ENCODE results near the gene FAM168A.

The FAM168A gene

DNA sequence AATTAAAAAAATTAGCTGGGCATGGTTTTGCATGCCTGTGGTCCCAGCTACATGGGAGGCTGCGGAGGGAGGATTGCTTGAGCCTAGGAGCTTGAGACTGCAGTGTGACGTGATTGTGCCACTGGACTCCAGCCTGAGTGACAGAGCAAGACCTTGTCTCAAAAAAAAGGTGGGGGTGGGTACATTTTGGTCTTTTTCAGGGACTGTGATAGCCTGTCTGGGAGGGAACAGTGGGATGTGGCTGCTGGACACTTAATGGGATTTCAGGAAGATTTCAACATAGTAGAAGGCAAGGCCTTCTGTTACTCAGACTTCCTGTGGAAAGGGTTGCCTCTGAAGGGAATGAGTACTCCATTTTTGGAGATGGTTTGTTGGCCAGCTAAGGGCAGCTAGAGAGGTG, 181.1 kb downstream of the FAM168A start:
- TF ChIP-seq, protein P1, sequence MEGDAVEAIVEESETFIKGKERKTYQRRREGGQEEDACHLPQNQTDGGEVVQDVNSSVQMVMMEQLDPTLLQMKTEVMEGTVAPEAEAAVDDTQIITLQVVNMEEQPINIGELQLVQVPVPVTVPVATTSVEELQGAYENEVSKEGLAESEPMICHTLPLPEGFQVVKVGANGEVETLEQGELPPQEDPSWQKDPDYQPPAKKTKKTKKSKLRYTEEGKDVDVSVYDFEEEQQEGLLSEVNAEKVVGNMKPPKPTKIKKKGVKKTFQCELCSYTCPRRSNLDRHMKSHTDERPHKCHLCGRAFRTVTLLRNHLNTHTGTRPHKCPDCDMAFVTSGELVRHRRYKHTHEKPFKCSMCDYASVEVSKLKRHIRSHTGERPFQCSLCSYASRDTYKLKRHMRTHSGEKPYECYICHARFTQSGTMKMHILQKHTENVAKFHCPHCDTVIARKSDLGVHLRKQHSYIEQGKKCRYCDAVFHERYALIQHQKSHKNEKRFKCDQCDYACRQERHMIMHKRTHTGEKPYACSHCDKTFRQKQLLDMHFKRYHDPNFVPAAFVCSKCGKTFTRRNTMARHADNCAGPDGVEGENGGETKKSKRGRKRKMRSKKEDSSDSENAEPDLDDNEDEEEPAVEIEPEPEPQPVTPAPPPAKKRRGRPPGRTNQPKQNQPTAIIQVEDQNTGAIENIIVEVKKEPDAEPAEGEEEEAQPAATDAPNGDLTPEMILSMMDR (IDR thresholded peaks at IDR 0.05; ENCODE audit: low read depth, low read length), result no peak

DNA sequence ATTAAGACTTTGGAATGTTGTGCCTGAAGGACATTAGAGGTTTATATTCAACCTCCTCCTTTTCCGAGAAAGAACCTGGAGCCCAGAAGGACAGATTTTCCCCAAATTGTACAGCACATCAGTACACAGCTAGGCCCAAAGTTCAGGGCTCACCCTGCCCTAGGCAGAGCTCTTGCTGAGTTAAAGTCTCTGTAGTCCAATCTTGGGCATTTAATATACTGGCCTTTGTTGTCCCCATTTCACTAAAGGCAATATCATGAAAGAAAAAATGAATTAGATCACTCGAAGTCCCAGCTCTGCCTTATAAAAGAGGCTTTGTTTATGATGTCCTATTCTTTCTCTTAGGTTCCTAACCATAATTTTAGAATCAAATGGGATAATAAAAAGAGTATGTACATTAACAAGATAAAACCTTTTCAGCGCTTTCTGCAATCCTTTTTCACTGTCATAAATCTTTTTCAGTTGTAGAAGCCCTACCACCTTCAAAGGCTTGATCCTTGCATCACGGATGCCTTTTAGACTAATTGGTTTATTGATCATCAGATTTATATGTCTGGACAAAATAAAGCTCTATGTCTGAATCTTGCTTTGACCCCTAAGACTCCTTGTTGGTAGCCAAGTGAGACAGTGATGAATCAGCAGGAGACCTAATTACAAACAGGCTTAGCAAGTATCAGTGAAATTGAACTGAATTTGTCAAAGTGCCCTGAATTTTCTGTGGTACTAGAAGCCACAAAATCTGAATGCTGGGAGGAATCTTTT, 181.9 kb downstream of the FAM168A start:
- TF ChIP-seq, protein P1 (IDR thresholded peaks at IDR 0.05; ENCODE audit: low read depth, low read length), result no peak
- no peak for DNase-seq (ENCODE audit: extremely low read depth, low read depth)

More for the DNA sequence above, 181.1 kb downstream of the FAM168A start:
- DNase-seq (ENCODE audit: extremely low read depth, low read depth), result no peak

DNA sequence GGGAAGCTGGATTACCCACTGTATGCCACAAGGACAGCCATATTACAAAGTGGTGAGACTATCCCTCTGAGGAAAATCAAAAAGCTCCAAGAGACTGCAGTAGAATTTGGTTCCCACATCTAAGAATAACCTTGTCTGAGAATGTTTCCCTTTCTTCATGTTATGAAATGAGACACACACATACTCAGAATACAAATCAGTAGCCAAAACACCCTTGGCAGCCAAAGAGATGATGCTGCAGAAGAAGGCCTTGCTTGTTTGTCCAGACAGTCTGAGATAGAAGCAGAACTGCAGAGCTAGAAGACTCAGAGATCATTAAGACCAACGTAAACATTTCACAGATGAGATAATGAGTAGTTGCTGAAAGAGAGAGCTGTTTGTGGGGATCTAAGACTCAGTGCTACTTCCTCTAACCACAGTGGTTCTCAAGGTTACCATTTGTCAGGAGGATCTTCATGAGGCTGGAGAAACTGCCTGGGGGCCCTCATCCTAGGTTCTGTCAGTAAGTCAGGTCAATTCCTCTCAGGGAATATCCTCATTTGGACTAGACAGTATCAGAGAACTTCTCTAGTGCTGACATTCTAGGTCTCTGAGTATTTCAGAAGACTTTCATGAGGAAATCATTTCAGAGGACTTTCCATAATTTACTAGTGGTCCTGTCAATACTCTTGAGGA, 182.8 kb downstream of the FAM168A start:
- TF ChIP-seq, protein P1 (IDR thresholded peaks at IDR 0.05; ENCODE audit: low read depth, low read length), result no peak
- no peak for DNase-seq (ENCODE audit: extremely low read depth, low read depth)

DNA sequence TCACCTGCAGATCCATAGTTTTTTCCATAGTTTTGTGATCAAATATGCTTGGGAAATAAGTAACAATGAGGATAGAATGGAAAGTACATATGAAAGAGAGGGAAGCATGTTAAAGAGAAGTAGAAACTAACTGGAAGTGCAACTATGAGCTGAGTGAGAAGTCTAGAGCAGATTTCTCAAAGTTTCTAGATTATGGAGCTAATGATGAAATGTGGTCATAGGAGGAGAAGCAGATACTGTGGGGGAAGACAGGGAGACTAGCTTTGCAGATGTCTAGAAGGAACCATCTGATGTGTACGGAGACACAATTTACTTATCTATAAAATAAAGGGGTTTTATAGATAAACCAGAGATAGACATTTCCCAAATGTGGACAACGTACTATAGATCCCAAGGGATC, 184.7 kb downstream of the FAM168A start:
- no peak for DNase-seq (ENCODE audit: extremely low read depth, low read depth)
- TF ChIP-seq, protein P1 (IDR thresholded peaks at IDR 0.05; ENCODE audit: low read depth, low read length), result no peak

DNA sequence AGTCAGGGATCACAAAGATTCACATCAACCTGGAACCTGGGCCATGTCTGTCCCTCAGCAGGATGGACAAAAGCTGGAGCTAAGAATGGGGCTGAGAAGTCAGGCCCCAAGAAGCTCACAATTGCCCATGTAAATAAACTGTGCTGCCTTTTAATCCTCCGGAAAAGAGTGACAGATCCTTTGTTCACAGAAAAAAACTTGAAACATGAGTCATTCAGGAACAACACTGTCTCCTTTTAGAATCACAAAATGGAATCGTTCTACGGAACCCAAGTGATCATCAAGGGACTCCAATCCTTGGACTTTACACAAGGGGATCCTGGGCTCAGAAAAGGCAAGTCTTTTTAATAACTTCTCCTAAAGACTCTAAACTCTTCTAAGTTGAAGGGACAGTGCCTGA, 185.6 kb downstream of the FAM168A start:
- DNase-seq (ENCODE audit: extremely low read depth, low read depth), result no peak
- TF ChIP-seq, protein P1 (IDR thresholded peaks at IDR 0.05; ENCODE audit: low read depth, low read length), result no peak

DNA sequence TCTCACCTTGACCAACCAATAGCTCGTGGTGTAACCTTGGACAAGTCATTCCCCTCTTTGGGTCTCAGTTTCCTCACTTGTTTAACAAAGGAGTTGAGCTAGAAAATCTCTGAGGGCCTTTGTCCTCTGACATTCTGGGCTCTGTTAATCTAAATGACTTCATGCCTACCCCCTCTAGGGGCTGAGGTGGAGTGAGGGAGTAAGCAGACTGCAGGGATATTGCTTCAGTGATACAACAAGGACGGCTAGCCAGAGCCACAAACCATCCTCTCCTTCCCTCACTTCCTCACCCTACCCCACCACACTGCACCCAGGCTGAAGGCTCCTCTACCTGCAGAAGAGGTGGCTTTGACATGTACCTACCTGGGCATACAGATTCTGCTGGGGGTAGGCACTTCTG, 186.9 kb downstream of the FAM168A start:
- DNase-seq (ENCODE audit: extremely low read depth, low read depth), result no peak

DNA sequence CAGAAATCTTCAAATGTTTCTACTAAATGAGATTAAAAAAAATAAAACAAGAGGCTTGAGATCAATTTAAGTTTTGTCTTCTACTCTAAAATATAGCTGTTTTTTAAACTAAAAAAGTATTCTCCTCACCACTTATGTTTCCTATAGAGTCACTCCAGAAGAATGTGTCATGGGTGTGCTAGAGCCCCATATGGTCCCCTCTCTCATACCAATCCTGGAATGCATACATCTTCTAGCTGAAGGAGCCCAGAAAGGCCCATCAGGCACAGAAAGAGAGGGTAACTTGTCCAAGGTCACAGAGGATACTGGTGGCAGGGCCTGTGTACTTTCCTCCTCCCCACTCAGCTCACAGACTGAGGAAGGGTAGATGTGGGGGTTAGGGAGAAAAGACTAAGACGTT, 187.3 kb downstream of the FAM168A start:
- TF ChIP-seq, protein P1 (IDR thresholded peaks at IDR 0.05; ENCODE audit: low read depth, low read length), result no peak
- DNase-seq (ENCODE audit: extremely low read depth, low read depth), result no peak

More for the DNA sequence above, 186.9 kb downstream of the FAM168A start:
- TF ChIP-seq, protein P1 (IDR thresholded peaks at IDR 0.05; ENCODE audit: low read depth, low read length), result no peak

Measured in AG09319 (cell line).